ENCODE data around the gene SGIP1.

Gene SGIP1

DNA sequence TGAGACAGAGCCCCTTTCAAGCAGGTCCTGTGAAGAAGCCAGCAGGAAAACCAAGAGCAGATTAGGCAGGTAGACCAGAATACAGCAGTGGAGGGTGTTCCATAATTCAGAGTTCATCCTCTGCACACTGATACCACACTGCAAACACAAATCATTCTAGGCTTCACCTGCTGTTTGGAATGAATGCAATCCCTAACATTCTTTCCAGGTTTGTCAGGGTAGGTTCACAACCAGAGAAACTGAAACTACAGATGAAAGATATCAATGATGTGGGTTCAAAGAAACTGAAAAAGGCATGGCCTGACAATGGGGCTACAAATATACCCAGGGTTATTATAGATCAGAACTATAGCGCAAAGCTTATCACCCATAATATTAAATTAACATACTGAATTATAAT lies 8.9 kb upstream of the SGIP1 start:
- no peak for DNase-seq (ENCODE audit: low spot score)
- Histone ChIP-seq H3K27ac (ENCODE audit: poor library complexity, severe bottlenecking) (no peak overlapping the region), H3K4me1 (ENCODE audit: insufficient read depth, poor library complexity, severe bottlenecking) (peaks cover 12% of the 10 kb centered on the region), H3K9me3 (ENCODE audit: severe bottlenecking) (no peaks in the 10 kb centered on the region), H3K36me3 (ENCODE audit: low read depth) (no peaks in the 10 kb centered on the region), H3K4me3 (ENCODE audit: severe bottlenecking) (no peak overlapping the region), H3K27me3 (ENCODE audit: insufficient read depth, poor library complexity, severe bottlenecking) (no peaks in the 10 kb centered on the region)
- ATAC-seq (ENCODE audit: low read depth) = no peak
- TF ChIP-seq CTCF (IDR thresholded peaks at IDR 0.05; ENCODE audit: poor library complexity, severe bottlenecking) = no peak

- ATAC-seq (ENCODE audit: low read depth) = no peak
- no peak overlapping the region for H3K4me3 ChIP-seq (ENCODE audit: severe bottlenecking)
These were observed 7.9 kb upstream of the SGIP1 start for GRCh38 chr1:66526036-66526435.

DNA sequence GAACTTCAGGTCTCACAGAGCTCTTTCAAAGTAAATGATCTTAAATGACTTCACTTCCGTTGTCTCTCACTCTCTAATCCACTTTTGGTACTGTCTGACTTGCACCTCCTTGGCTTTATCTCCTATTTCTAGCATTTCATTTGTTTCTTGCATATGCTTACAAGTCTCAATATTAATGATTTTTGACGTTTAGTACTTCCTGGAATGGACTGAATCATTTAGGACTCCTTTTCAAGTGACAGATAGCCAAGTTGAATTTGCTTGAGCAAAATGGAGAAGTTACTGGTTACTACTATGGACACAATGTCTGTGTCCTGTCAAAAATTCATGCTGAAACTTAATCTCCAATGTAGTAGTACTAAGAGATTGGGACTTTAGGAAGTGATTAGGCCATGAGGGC lies 7.0 kb upstream of the SGIP1 start:
- no peak for TF ChIP-seq CTCF (IDR thresholded peaks at IDR 0.05; ENCODE audit: poor library complexity, severe bottlenecking)
- no peaks in the 10 kb centered on the region for H3K27me3 ChIP-seq (ENCODE audit: insufficient read depth, poor library complexity, severe bottlenecking)
- DNase-seq (ENCODE audit: low spot score) (no peak), ATAC-seq (ENCODE audit: low read depth) (no peak)
- H3K4me3 ChIP-seq (ENCODE audit: severe bottlenecking) = no peak overlapping the region
- no peaks in the 10 kb centered on the region for H3K9me3 ChIP-seq (ENCODE audit: severe bottlenecking)
- H3K27ac ChIP-seq (ENCODE audit: poor library complexity, severe bottlenecking) = no peak overlapping the region
- H3K4me1 ChIP-seq (ENCODE audit: insufficient read depth, poor library complexity, severe bottlenecking) = peaks cover 4% of the 10 kb centered on the region
- H3K36me3 ChIP-seq (ENCODE audit: low read depth) = no peaks in the 10 kb centered on the region

More at GRCh38 chr1:66526036-66526435, 7.9 kb upstream of the SGIP1 start:
- Histone ChIP-seq H3K27me3 (ENCODE audit: insufficient read depth, poor library complexity, severe bottlenecking) (no peaks in the 10 kb centered on the region), H3K36me3 (ENCODE audit: low read depth) (no peaks in the 10 kb centered on the region), H3K9me3 (ENCODE audit: severe bottlenecking) (no peaks in the 10 kb centered on the region), H3K4me1 (ENCODE audit: insufficient read depth, poor library complexity, severe bottlenecking) (peaks cover 12% of the 10 kb centered on the region), H3K27ac (ENCODE audit: poor library complexity, severe bottlenecking) (no peak overlapping the region)
- TF ChIP-seq CTCF (IDR thresholded peaks at IDR 0.05; ENCODE audit: poor library complexity, severe bottlenecking) = no peak
- DNase-seq (ENCODE audit: low spot score) = no peak

GRCh38 chr1:66527686-66528085 lies 6.3 kb upstream of the SGIP1 start:
- no peak for DNase-seq (ENCODE audit: low spot score)

More at GRCh38 chr1:66527686-66528085, 6.3 kb upstream of the SGIP1 start:
- peak; percentile 52; the same call in 1 of the 3 replicates for ATAC-seq (ENCODE audit: low read depth)
- no peaks in the 10 kb centered on the region for H3K27me3 ChIP-seq (ENCODE audit: insufficient read depth, poor library complexity, severe bottlenecking)
- no peaks in the 10 kb centered on the region for H3K36me3 ChIP-seq (ENCODE audit: low read depth)
- H3K4me3 ChIP-seq (ENCODE audit: severe bottlenecking) = no peak overlapping the region
- H3K9me3 ChIP-seq (ENCODE audit: severe bottlenecking) = no peaks in the 10 kb centered on the region
- TF ChIP-seq CTCF (IDR thresholded peaks at IDR 0.05; ENCODE audit: poor library complexity, severe bottlenecking) = no peak
- H3K27ac ChIP-seq (ENCODE audit: poor library complexity, severe bottlenecking) = no peak overlapping the region
- no peaks in the 10 kb centered on the region for H3K4me1 ChIP-seq (ENCODE audit: insufficient read depth, poor library complexity, severe bottlenecking)
